WTC11 (cell line): ENCODE results near the gene SLC6A5. TPM values are rescaled to one million over a fixed set of nuclear protein-coding genes. Genes with fewer than 3 reads are reported as not detected.

Experiments used
- ATAC-seq: fragments of 200-7000 bp; cut with Tn5 transposase; 2 replicates; pipeline ENCODE4 v1.10.0; 2021; ENCODE audit warnings: mild to moderate bottlenecking, moderate library complexity
- CTCF ChIA-PET: fragments of 300-600 bp; sonication (Branson Sonifier 250); formaldehyde crosslinking; loops from one replicate; lab custom pipeline; 2021; ENCODE audit warnings: antibody characterized with exemption; lab: Charles Lee
- POLR2A ChIA-PET: fragments of 350-600 bp; sonication (Branson Sonifier 250); formaldehyde crosslinking; loops from one replicate; lab custom pipeline; 2021; ENCODE audit warnings: antibody characterized with exemption; lab: Charles Lee
- DNase-seq: peaks from one replicate; pipeline ENCODE4 v3.0.0; 2021; ENCODE audit warnings: low spot score
- H3K27ac Mint-ChIP-seq: 2 replicates; pipeline ENCODE4 v1.8.0; 2021; ENCODE audit warnings: mixed read lengths
- H3K27me3 Mint-ChIP-seq: 2 replicates; pipeline ENCODE4 v1.8.0; 2021; ENCODE audit warnings: low read depth, mild to moderate bottlenecking, moderate library complexity, mixed read lengths
- H3K36me3 Mint-ChIP-seq: 2 replicates; pipeline ENCODE4 v1.8.0; 2021; ENCODE audit warnings: mixed read lengths
- H3K4me1 Mint-ChIP-seq: 2 replicates; pipeline ENCODE4 v1.8.0; 2022; ENCODE audit warnings: mixed read lengths
- H3K4me3 Mint-ChIP-seq: 2 replicates; pipeline ENCODE4 v1.8.0; 2021; ENCODE audit warnings: mild to moderate bottlenecking, moderate library complexity, mixed read lengths
- H3K9me3 Mint-ChIP-seq: 2 replicates; pipeline ENCODE4 v1.8.0; 2021; ENCODE audit warnings: mixed read lengths
- AFF4 ChIP-seq: sonication (generic); formaldehyde crosslinking; IDR thresholded peaks from 2 replicates; pipeline ENCODE4 v1.8.1; 2023; ENCODE audit warnings: mild to moderate bottlenecking, missing genetic modification reagents, borderline replicate concordance
- CDX4 ChIP-seq: fragments of 250-450 bp; sonication (Bioruptor Pico); IDR thresholded peaks from 2 replicates; pipeline ENCODE4 v1.9.0; 2021; ENCODE audit warnings: moderate library complexity, mild to moderate bottlenecking, inconsistent platforms, borderline replicate concordance
- CREB1 ChIP-seq: sonication (generic); formaldehyde crosslinking; IDR thresholded peaks from 2 replicates; pipeline ENCODE4 v1.8.0; 2023; ENCODE audit warnings: mild to moderate bottlenecking, missing genetic modification reagents
- CREM ChIP-seq: sonication (generic); formaldehyde crosslinking; IDR thresholded peaks from 2 replicates; pipeline ENCODE4 v1.8.1; 2022; ENCODE audit warnings: mild to moderate bottlenecking, missing genetic modification reagents, moderate library complexity
- E2F4 ChIP-seq: sonication (generic); formaldehyde crosslinking; IDR thresholded peaks from 2 replicates; pipeline ENCODE4 v1.8.1; 2022; ENCODE audit warnings: low read depth, mild to moderate bottlenecking, moderate library complexity, missing genetic modification reagents, borderline replicate concordance
- ELF4 ChIP-seq: sonication (generic); formaldehyde crosslinking; IDR thresholded peaks from 2 replicates; pipeline ENCODE4 v1.8.1; 2022; ENCODE audit warnings: low read depth, mild to moderate bottlenecking, moderate library complexity, missing genetic modification reagents
- FOXP1 ChIP-seq: sonication (generic); formaldehyde crosslinking; IDR thresholded peaks from 2 replicates; pipeline ENCODE4 v1.8.0; 2022; ENCODE audit warnings: missing genetic modification reagents, mild to moderate bottlenecking, moderate library complexity, borderline replicate concordance
- FOXP4 ChIP-seq: sonication (generic); formaldehyde crosslinking; IDR thresholded peaks from 2 replicates; pipeline ENCODE4 v1.8.0; 2022; ENCODE audit warnings: mild to moderate bottlenecking, missing genetic modification reagents
- GRHL2 ChIP-seq: fragments of 250-450 bp; sonication (Bioruptor Pico); IDR thresholded peaks from 2 replicates; pipeline ENCODE4 v1.8.0; 2022; ENCODE audit warnings: mild to moderate bottlenecking, moderate library complexity; ENCODE audit not compliant: insufficient replicate concordance, severe bottlenecking
- GTF2I ChIP-seq: fragments of 250-450 bp; sonication (Bioruptor Pico); conservative IDR thresholded peaks from 2 replicates; pipeline ENCODE4 v1.4.0; 2021; ENCODE audit warnings: mild to moderate bottlenecking
- HMGA2 ChIP-seq: fragments of 250-450 bp; sonication (Bioruptor Pico); IDR thresholded peaks from 2 replicates; pipeline ENCODE4 v1.4.0; 2021; ENCODE audit warnings: mild to moderate bottlenecking, moderate library complexity
- HMGXB4 ChIP-seq: sonication (generic); formaldehyde crosslinking; IDR thresholded peaks from 2 replicates; pipeline ENCODE4 v1.8.1; 2023; ENCODE audit warnings: mild to moderate bottlenecking, moderate library complexity, missing genetic modification reagents
- JUN ChIP-seq: sonication (generic); formaldehyde crosslinking; IDR thresholded peaks from 2 replicates; pipeline ENCODE4 v1.8.0; 2023; ENCODE audit warnings: mild to moderate bottlenecking, missing genetic modification reagents
- KAT7 ChIP-seq: sonication (generic); formaldehyde crosslinking; IDR thresholded peaks from 2 replicates; pipeline ENCODE4 v1.8.1; 2023; ENCODE audit warnings: missing genetic modification reagents, mild to moderate bottlenecking, borderline replicate concordance
- NR2C2 ChIP-seq: sonication (generic); formaldehyde crosslinking; IDR thresholded peaks from 2 replicates; pipeline ENCODE4 v1.8.0; 2022; ENCODE audit warnings: mild to moderate bottlenecking, missing genetic modification reagents
- OVOL2 ChIP-seq: fragments of 250-450 bp; sonication (Bioruptor Pico); IDR thresholded peaks from 2 replicates; pipeline ENCODE4 v1.9.0; 2021; ENCODE audit warnings: mild to moderate bottlenecking, borderline replicate concordance
- SOX15 ChIP-seq: fragments of 250-450 bp; sonication (Bioruptor Pico); IDR thresholded peaks from 2 replicates; pipeline ENCODE4 v1.9.0; 2021; ENCODE audit warnings: mild to moderate bottlenecking
- ZBTB21 ChIP-seq: sonication (generic); formaldehyde crosslinking; IDR thresholded peaks from 2 replicates; pipeline ENCODE4 v1.8.1; 2023; ENCODE audit warnings: mild to moderate bottlenecking, missing genetic modification reagents, borderline replicate concordance
- ZBTB43 ChIP-seq: sonication (generic); formaldehyde crosslinking; IDR thresholded peaks from 2 replicates; pipeline ENCODE4 v1.8.1; 2023; ENCODE audit warnings: mild to moderate bottlenecking, missing genetic modification reagents
- ZMAT4 ChIP-seq: fragments of 250-450 bp; sonication (Bioruptor Pico); IDR thresholded peaks from 2 replicates; pipeline ENCODE4 v1.9.0; 2021; ENCODE audit warnings: mild to moderate bottlenecking
- ZNF121 ChIP-seq: sonication (generic); formaldehyde crosslinking; IDR thresholded peaks from 2 replicates; pipeline ENCODE4 v1.8.0; 2023; ENCODE audit warnings: missing genetic modification reagents
- ZNF263 ChIP-seq: sonication (generic); formaldehyde crosslinking; IDR thresholded peaks from 2 replicates; pipeline ENCODE4 v1.8.1; 2022; ENCODE audit warnings: low read depth, mild to moderate bottlenecking, moderate library complexity, missing genetic modification reagents
- ZNF671 ChIP-seq: fragments of 250-450 bp; sonication (Bioruptor Pico); IDR thresholded peaks from 2 replicates; pipeline ENCODE4 v1.8.0; 2021; ENCODE audit warnings: mild to moderate bottlenecking
- total RNA-seq: library from RNA; stranded (reverse); gene quantifications from 3 replicates; pipeline ENCODE4 v1.2.3, GENCODE V29; 2021

The SLC6A5 gene
- total RNA-seq, 1 experiment from 2014 or later, result not detected

- TF ChIP-seq HMGXB4 (CRISPR knock-in tag) (no peak), ZMAT4 (CRISPR knock-in tag) (no peak), SOX15 (no peak), E2F4 (CRISPR knock-in tag) (no peak), ZNF671 (CRISPR knock-in tag) (no peak), HMGA2 (CRISPR knock-in tag) (no peak), GRHL2 (CRISPR knock-in tag) (no peak), ELF4 (CRISPR knock-in tag) (no peak), CREB1 (CRISPR knock-in tag) (no peak), CREM (CRISPR knock-in tag) (no peak), CDX4 (CRISPR knock-in tag) (no peak), FOXP1 (CRISPR knock-in tag) (no peak), GTF2I (CRISPR knock-in tag) (no peak), ZBTB21 (CRISPR knock-in tag) (no peak)
Measured at GRCh38 chr11:20604295-20604803, 4.9 kb downstream of the SLC6A5 start (continued).

- no peaks in the 10 kb centered on the region for H3K9me3 Mint-ChIP-seq
- H3K36me3 Mint-ChIP-seq, result no peaks in the 10 kb centered on the region
- no peak overlapping the region for H3K27ac Mint-ChIP-seq
- ChIA-PET POLR2A (no interaction called here), CTCF (no interaction called here)
- peaks cover 100% of the 10 kb centered on the region for H3K27me3 Mint-ChIP-seq
- no peak for ATAC-seq
- no peak for DNase-seq
- H3K4me1 Mint-ChIP-seq, result peaks cover 27% of the 10 kb centered on the region
- H3K4me3 Mint-ChIP-seq, result peak overlapping the region; percentile 55
- TF ChIP-seq GRHL2 (CRISPR knock-in tag) (no peak), HMGA2 (CRISPR knock-in tag) (no peak), ZNF121 (CRISPR knock-in tag) (no peak), ZNF263 (CRISPR knock-in tag) (no peak), ZBTB43 (CRISPR knock-in tag) (no peak), FOXP4 (CRISPR knock-in tag) (no peak), AFF4 (CRISPR knock-in tag) (no peak), JUN (CRISPR knock-in tag) (no peak), KAT7 (no peak), E2F4 (CRISPR knock-in tag) (no peak), OVOL2 (CRISPR knock-in tag) (no peak), NR2C2 (CRISPR knock-in tag) (no peak)
Measured at GRCh38 chr11:20604864-20605601, 5.6 kb downstream of the SLC6A5 start.
